ENCODE data around the gene MAGIX. TPM values are rescaled to one million over a fixed set of nuclear protein-coding genes. Genes with fewer than 3 reads are reported as not detected.
A peak's percentile ranks its signal among the peaks of the same experiment; 100 is the strongest.

The MAGIX gene
- total RNA-seq, 1 experiment from 2014 or later, result 1.9 TPM

- no peaks in the 10 kb centered on the region for H3K23me2 ChIP-seq (ENCODE audit: insufficient read length, low read depth, low read length, poor library complexity, severe bottlenecking)
- H3K79me1 ChIP-seq (ENCODE audit: insufficient read depth, low read depth, low read length, poor library complexity, severe bottlenecking), result no peaks in the 10 kb centered on the region
- no peak overlapping the region for H2AFZ ChIP-seq (ENCODE audit: low read length)
- DNase-seq, result peak; percentile 55
- WGBS (ENCODE audit: extremely low coverage, insufficient read length, low lambda C conversion rate), result no CpG with 5 or more reads among the region's 10 CpGs
- H4K91ac ChIP-seq (ENCODE audit: insufficient read length, low read depth, low read length), result no peak overlapping the region
- H3K14ac ChIP-seq (ENCODE audit: insufficient read depth, low read length), result no peak overlapping the region
- H3K27me3 ChIP-seq (ENCODE audit: insufficient read depth, low read length), result no peaks in the 10 kb centered on the region
- Mint-ChIP-seq H3K4me3 (peak overlapping the region; percentile 46 to 68; a peak in 4 of 5 replicates), H3K36me3 (ENCODE audit: insufficient read depth in 1 of 3, low read depth in 3 of 3) (peaks cover 8 to 13% (median 12%) of the 10 kb centered on the region in 3 experiments; a peak in 6 of 7 replicates), H3K4me1 (peaks cover 2 to 19% of the 10 kb centered on the region in 2 experiments), H3K9me3 (peaks cover 72 to 78% of the 10 kb centered on the region in 2 experiments), H3K27me3 (ENCODE audit: low read depth) (peaks cover 6% of the 10 kb centered on the region; the same call in 1 of the 2 replicates), H3K27ac (peak overlapping the region in 2 of 3 experiments; percentile 47 to 69; a peak in 3 of 7 replicates)
- no peak overlapping the region for H2AK5ac ChIP-seq (ENCODE audit: insufficient read length, low read length)
- no peaks in the 10 kb centered on the region for H3K79me2 ChIP-seq (ENCODE audit: insufficient read depth, low read length)
- no peak overlapping the region for H2BK5ac ChIP-seq (ENCODE audit: insufficient read length, low read length)
- peaks cover 16% of the 10 kb centered on the region for H3K9me3 ChIP-seq (ENCODE audit: control insufficient read depth, low read depth, low read length)
- H3K56ac ChIP-seq (ENCODE audit: insufficient read length, low read depth, low read length), result no peak overlapping the region
- TF ChIP-seq, protein P1, sequence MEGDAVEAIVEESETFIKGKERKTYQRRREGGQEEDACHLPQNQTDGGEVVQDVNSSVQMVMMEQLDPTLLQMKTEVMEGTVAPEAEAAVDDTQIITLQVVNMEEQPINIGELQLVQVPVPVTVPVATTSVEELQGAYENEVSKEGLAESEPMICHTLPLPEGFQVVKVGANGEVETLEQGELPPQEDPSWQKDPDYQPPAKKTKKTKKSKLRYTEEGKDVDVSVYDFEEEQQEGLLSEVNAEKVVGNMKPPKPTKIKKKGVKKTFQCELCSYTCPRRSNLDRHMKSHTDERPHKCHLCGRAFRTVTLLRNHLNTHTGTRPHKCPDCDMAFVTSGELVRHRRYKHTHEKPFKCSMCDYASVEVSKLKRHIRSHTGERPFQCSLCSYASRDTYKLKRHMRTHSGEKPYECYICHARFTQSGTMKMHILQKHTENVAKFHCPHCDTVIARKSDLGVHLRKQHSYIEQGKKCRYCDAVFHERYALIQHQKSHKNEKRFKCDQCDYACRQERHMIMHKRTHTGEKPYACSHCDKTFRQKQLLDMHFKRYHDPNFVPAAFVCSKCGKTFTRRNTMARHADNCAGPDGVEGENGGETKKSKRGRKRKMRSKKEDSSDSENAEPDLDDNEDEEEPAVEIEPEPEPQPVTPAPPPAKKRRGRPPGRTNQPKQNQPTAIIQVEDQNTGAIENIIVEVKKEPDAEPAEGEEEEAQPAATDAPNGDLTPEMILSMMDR (conservative IDR thresholded peaks at IDR 0.05), result peak; percentile 65
- no peak overlapping the region for H3K9ac ChIP-seq (ENCODE audit: extremely low read depth, insufficient read length, low read length)
- no peaks in the 10 kb centered on the region for H3K4me1 ChIP-seq (ENCODE audit: insufficient read depth, low read length)
- no peak overlapping the region for H2BK15ac ChIP-seq (ENCODE audit: low read depth, low read length)
- H3K4ac ChIP-seq (ENCODE audit: low read depth, low read length), result no peak overlapping the region
- H3K18ac ChIP-seq (ENCODE audit: insufficient read length, low read depth, low read length), result no peak overlapping the region
- no peak overlapping the region for H2BK12ac ChIP-seq (ENCODE audit: insufficient read length, low read depth, low read length)
- H4K20me1 ChIP-seq (ENCODE audit: control insufficient read depth, insufficient read depth, insufficient read length), result no peaks in the 10 kb centered on the region
- no peak overlapping the region for H3K27ac ChIP-seq (ENCODE audit: insufficient read length, low read depth, low read length)
- H3K23ac ChIP-seq (ENCODE audit: insufficient read length, low read depth, low read length), result no peak overlapping the region
- H4K5ac ChIP-seq (ENCODE audit: insufficient read length, low read depth, low read length), result no peak overlapping the region
- H4K8ac ChIP-seq (replicated peaks; ENCODE audit: insufficient read length, low read depth, low read length), result no peak overlapping the region
- H3K4me2 ChIP-seq (ENCODE audit: insufficient read depth, insufficient read length, low read length), result no peak overlapping the region
- no peak overlapping the region for H3T11ph ChIP-seq (ENCODE audit: low read length)
- H2BK20ac ChIP-seq (ENCODE audit: low read depth, low read length, poor library complexity, severe bottlenecking), result no peak overlapping the region
- H2BK120ac ChIP-seq (ENCODE audit: low read depth, low read length, poor library complexity, severe bottlenecking), result no peak overlapping the region
These were observed 30.3 kb downstream of the MAGIX start for GRCh38 chrX:49192722-49193328.

Measured in H9 (cell line).